HG02588 (cell line): ENCODE measurements around the gene MSI2.

Experiments
- ATAC-seq: cut with Tn5 transposase; IDR thresholded peaks from one replicate; pipeline ENCODE4 v1.9.1; 2021; ENCODE audit warnings: mild to moderate bottlenecking, moderate library complexity; ENCODE audit not compliant: unreplicated experiment

MSI2 gene

DNA sequence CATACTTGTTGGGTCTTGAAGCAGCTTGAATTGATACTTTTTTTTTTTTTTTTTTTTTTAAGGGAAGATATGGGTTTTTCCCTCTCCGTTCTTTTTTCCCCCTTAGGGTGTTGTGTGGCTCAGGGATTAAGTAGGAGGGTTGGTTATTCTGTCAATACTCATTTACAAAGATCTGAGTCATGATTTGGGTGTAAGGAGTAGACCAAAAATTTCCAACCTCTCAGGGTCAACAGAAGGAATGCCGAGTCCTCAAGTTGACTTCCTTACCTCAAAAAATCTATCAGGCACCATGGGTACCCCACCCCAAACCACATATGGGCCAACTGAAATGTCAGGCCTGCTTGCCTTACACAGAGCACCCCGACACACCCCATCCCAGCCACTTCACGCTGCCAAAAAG lies 258.3 kb downstream of the MSI2 start:
- ATAC-seq, result no peak

DNA sequence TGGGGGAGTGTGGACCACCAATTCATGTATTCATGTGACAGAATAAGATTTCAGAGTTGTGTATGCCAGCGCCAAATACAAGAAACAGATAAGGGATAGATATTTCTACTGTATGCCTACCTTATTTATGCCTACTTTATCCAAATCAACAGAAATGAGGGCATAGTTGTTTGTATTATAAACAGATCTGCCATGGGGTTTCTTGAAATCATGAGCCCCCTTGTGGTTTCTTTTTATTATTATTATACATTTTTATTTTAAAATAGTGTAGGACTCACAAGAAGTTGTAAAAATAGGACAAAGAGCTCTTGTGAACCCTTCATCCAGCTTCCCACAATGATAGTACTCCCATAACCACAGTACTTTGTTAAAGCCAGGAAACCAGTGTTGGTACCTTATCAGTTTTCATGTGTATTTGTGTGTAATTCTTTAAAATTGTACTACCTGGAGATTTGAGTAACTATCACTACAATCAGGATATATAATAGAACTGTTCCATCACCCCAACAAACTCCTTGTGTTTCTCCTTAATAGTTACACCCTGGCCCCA lies 259.4 kb downstream of the MSI2 start:
- ATAC-seq, result no peak

DNA sequence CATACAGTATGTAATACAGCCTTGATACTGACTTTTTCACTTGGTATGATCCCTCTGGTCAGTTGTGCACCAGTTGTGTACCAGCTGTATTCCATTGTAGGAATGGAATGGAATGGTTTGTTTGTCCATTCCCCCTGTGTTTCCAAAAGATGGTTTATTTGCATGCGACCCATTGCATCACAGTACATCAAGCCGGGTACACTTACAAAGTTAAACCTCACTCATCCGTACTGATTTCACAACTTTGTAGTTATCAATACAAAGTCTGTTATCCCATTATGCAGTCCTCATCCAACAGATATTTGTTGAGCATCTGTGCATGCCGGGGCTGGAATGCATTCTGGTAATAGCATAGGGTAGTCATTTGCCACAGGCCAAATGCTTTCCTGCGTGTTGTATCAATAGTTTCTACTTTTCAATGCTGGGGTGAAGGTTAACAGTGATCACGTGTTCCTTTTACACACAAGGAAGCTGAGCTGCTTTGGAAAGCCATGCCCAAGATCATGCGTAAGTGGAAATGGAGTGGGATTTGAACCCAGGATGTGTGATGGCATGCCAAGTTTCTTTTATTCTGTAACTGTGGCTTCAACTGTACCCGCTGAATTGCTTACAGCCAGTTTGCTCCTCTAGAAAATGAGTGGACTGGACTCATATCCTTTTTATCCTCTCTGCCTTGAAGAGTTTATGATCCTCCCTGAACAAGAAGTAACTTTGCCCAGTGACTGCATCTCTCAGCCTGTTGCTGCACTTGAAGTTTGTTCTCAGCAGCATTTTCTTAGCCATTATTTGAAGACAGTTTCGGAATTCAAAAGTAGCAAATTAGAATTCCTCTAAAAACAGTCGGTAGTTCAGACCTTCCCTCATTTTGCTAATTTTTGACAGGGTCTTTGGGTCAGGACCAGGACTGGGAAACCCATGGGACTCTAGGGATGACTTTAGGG lies 260.2 kb downstream of the MSI2 start:
- ATAC-seq, result no peak

DNA sequence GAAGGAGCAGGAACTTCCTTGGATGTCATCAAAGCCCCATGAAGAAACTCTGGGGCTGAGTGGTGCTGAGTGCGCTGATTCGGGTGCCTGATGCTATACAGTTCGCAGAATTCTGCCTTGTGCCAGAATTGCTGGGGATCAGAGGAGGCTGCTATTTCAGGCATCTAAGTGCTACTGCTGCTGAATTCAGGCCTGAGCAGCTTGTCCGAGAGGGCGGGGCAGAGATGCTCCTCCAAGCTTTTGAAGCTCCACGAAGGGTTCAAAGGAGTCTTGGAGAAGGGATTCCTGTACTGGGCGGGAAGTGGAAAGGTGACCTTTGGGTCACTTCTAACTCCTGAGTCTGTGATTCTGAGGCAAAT lies 260.9 kb downstream of the MSI2 start:
- no peak for ATAC-seq

DNA sequence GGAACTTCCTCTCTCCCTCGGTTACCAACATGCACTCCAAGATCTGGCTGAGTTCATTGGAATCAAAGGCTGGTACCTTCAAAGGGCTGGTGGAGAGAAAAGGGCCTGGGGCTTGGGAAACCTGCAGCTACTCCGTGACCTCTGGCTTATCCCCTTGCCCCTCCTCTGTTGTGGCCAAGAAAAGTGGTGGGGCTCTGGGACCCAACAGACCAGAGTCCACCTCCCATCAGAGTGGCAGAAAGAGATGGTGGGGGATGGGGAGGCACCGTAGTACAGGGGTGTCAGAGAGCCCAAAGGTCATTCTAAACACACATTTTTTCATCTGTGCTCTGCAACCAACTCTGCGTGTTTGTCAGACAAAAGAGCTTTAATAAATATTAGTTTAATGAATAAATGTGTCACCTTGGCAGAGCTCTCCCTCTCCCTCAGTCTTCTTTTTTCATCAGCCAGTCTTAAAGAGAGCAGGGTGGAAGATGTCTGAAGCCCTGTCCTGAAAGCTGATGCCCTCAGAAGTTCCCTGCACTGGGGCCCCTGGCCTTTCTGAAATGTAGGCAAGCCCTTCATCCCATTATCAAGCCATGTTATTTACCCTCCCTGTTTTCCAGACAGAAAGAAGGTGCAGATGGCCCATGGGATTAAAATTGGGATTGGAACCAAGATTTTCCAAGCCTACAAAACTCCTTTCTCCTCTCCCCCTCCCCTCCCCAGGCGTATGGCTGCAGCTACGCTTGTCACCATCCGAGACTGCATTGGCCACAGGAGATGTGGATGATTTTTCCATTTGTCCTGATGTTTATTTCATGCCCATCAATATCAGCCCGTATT lies 261.5 kb downstream of the MSI2 start:
- ATAC-seq, result no peak

DNA sequence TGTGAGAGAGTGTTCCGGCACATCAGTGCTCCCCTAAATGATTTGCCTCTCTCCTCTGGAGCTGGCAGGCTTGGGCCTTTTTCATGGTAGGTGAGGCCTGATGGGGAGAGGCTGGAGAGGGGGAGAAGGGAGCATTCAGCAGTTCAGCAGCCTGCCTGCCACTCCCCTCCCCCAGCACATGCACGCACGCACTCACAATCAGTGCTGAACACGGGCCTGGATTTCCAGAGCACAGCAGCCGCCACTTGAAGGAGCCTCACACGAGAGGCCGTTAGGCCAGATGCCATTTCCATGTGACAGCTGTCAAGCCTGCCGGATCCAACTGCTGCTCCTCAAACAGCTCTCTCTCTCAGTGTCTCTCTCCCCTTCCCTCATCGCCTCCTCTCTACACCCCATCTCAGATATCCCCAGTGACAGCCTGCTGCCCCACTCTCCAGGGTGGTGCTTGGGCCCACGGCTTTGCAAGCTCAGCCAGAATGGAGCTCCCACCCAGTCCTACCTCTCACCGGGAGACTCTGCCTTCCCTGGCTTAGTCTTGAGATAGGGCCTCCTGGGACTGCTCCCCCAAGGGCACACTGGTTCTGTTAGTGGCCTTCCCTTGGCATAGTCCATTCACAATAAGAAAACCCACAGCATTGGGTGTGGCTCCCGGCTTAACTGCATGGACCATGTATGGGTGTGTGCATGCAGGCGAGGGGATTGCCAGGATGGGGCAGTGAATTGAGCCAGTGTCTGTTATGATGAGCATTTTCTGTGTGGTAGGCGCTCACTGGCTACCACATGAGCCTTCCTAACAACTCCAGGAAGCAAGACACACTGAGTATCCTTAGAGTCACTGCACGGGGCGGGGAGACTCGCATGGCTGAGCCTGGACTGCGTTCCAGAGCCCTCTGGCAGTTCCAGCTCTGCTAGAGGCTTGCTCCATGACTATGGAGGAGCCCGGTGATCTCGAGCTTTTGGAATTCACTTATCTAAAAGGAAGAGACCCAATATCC lies 262.6 kb downstream of the MSI2 start:
- no peak for ATAC-seq

DNA sequence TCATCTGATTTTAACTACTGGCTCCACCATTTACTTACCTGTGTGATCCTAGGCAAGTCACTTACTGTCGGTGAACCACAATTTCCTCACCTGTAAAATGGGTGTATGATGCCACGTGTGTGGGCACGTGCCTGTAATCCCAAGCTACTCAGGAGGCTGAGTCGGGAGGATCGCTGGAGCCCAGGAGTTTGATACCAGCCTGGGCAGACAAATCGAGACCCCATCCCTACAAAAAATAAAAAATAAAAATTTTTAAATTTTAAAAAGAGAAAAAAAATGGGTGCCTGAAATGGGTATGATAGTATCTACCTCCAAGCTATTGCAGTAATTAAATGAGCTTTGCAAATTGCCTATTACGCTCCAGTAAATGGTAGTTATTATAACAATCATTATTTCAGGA lies 263.5 kb downstream of the MSI2 start:
- ATAC-seq, result no peak

DNA sequence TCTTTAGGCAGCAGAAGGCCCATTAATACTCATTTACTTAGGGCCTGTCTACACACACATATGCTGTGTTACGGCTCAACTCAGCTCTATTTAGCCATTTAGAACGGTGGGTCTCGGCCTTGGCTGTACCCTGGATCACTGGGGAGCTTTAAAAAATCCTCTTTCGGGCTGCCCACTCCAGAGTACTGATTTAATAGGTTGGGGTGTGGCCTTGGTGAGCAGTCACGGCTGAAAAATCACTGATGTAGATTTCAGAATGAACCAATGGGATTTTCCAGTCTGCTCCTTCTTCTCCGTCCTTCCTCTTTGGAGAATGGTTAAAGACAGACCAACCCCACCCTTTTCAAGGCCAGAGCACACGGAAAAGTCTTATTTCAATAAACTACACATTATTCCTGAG lies 265.3 kb downstream of the MSI2 start:
- no peak for ATAC-seq

DNA sequence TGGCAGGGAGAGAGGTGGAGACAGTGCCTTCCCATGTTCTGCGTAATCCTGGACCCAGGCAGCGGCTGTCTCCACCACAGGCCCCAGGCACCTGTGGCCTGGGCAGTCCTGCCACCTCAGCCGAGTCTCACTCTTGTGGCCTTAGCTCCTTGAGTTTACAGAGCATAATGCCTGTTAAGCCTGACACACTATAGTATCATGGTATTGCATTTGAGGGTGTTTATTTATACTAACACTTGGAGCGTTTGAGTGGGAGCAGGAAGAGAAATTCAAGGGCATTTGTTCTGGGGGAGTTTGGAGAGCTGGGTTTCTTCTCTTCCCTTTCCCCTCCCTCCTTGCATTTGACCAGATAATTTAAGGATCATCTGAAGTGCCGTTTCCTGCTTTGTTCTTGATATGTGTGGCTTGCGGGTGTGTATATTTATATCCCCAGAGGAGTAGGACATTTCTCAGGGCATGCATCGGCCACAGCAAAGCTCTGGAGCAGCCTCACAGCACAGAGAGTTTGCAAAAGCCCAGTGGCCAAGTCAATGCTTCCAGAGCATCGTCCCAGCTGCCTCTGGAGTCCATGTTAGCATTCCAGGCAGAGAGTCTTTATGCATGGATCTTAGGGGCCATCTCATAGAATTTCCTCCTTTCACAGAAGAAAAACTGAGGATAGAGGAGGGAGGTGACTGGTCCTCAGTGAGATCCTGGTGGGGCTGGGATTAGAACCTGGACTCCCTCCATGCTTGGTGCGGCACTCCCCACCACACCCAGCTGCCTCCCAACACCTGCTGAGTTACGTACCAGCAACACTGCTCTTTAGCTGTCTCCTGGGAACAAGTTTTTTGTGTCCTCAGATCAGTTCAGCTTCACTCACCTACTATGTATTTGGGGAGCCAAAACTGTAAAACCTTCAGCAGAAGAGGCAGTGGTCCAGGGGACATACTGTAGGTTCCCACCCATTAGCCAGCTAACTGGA lies 266.0 kb downstream of the MSI2 start:
- ATAC-seq, result no peak

DNA sequence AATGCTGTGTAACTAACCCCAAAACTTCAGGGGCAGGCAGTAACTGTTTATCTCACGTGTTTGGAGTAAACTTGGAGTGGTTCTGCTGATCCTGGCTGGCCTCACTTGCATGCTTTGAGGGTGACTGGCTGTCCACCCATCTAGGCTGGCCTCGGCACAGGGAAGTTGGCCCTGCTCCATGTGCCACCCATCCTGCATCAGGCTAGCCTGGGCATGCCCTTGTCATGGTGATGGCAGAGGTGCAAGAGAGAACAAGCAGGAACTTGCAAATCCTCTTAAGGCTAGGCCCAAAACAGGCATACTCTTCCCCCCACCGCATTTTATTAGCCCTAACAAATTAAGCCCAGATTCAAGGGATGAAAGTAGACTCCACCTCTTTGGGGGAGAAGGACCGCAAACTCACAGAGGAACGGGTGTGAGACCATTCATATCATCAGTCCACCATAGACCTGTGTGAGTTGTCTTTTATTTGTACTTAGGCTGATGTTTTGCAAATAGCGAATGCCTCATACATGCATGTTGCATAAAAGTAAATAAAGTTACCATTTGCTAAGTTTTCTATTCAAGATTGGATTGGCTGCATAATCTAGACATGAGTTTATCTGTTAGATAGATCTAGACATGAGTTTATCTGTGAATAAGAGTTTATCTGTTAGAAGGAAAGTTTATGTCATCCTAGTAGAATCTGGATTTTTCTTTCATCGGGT lies 267.8 kb downstream of the MSI2 start:
- ATAC-seq, result no peak

DNA sequence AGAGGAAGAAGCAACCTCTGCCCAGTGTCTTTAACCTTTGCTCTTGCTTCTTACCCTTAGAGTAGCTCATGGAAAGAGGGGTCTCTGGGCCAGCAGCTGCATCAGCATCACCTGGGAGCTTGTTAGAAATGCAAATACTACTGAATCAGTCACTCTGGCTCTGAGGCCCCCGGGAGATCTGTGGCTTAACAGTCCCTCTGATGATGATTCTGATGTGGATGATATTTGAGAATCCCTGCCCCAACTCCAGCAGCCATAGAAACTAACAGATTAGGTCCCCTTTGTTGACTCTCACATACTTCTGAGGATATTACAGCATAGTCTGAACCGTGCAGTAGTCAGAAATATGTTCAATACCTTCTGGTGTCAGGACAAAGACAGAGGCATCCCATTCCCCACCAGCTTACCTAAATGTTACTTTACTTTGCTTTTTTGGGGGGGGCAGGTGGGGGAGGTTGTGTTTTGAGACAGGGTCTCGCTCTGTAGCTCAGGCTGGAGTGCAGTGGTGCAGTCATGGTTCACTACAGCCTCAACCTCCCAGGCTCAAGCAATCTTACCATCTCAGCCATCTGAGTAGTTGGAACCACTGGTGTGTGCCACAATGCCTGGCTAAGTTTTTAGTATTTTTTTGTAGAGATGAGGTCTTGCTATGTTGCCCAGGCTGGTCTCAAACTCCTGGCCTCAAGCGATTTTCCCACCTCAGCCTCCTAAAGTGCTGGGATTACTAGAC lies 268.7 kb downstream of the MSI2 start:
- no peak for ATAC-seq

DNA sequence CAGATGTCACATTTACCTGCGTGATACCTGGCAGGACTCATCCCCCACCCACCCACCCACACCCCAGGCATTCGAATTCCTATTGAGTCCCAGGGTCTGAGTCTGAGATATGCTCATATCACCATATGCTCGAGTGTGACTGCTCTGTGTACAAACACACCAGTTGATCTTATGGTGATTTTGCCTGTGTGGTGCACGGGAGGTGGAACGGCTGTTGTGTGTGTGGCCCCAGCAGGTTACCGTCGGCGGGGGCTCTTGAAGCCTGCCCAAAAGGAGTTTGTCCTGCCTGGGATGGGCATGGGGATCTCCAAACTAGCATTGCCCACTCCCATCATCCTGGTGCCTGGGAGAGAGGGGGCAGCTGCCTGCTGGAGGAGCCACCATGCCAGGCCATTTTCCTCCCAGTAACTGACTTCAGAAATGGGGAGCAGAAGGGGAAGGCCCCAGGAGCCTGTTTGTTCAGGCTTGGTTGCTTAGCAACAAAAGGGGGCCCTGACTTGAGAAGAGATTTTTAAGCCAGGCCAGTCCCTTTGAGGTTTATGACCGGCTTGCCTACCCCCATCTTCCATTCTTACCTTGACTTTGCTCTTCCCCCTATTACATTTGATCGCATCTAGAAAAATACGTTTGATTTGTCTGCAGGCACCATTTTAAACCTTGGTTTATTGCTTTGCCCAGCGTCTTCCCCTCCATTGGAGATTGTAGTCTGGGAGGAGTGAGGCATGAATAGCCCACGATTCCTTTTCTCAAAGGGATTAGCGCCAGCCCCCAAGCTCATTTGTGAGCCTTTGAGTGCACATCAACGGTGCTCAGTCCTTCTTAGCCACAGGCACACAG lies 271.1 kb downstream of the MSI2 start:
- ATAC-seq, result no peak

DNA sequence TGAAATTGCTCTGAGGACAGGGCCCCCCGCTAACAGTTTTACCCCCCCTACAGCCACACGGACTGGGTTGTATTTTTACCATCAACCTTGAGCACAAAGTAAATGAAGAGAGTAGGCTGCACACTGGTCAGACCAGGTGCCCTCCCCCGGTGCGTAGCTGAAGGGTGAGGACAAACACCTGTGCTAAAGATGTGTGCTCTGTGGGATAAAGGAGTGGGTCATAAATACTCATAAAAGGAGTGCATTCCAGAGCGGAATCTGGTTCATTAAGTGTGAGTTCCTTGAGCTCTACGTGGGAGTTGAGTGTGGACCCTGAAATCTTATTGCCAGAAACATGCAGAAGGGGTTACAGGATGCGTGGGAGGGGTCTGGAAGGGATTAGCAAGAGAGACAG lies 271.7 kb downstream of the MSI2 start:
- no peak for ATAC-seq

DNA sequence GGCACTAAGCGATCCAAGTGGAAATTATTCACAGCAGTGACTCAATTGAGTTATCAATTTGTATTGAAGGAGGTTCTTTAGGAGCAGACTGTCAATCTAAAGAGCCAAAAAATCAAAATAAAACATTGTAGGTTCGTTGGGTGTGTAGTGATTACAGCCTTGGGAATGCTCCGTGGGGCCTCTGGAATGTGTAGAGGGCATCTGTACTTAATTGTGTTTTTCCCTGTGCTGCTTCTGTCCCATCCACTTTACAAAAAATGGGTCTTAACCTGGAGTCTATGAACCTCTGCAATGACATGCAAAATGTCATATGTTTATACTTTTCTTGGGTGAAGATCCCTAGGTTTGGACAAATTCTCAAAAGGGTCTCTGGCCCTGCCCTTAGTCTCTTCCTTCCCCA lies 273.7 kb downstream of the MSI2 start:
- no peak for ATAC-seq

DNA sequence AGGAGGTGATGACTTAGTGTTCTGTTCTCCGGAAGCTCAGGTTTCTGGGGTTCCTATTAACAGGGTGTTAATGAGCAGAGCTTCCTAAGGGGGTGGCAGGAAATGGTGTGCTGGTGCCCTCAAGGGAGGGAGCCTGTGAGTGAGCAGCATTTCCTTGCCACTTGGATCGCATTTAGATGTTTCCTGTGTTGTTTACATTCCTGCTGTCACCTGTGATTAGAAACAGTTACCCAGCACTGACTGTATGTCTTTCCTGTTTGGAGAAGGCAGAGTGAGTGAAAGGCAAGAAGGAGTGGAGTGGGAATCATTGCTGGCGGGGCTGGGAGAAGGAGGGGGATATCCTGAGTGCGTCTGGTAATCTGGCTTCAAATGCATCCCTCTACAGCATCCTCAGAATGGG lies 274.2 kb downstream of the MSI2 start:
- no peak for ATAC-seq

DNA sequence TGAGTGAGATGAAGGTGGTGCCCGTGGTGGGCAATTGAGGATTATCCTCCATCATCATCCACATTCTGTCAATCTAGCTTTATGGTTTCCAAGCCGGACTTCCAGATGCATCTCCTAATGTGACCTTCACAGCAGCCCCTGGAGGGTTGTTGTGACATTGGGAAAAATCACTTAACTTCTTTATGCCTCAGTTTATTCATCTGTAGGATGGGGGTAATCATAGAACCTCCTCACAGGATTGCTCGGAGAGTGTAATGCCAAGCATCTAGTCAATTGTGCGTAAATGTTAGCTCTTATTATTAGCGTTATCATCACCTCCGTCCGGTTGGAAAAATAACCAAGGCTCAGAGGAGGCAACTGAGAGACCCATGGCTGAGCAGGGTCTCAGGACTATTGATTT lies 274.8 kb downstream of the MSI2 start:
- ATAC-seq, result no peak
